ENCODE measurements around the gene FGF2. TPM values are rescaled to one million over a fixed set of nuclear protein-coding genes. Genes with fewer than 3 reads are reported as not detected.

FGF2 gene
- total and polyA plus RNA-seq, 4 donors: 0.52 to 1.4 (median 0.98) TPM

DNA sequence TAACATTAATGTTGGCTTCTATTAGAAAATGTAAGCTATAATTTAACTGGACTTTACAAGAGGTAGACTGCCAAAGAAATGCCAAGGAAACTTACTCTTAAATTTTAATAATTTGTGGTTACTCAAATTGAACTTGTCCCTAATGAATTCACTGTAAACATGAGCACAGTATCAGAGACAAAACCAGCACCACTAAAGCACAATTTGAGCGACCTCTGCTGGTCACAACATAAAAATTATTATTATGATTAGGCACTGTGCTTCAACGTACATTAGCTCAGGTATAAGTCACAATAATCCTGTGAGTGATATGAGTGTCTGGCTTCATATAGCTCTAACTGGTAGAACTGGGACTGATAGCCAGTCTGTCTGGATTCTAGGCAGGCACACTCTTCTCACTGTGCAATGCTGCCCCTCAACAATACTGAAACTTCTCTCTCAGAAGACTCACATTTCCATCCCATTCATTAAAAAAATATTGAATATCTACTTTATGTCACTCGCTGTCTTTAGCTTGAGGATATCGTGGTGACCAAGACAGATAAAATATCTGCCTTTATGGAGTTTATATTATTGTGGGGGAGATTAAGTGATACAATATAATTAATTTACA lies 87.8 kb downstream of the FGF2 start:
- Histone ChIP-seq H3K9me3 (ENCODE audit: control insufficient read depth in 4 of 4, low read length in 3 of 4) (no peaks in the 10 kb centered on the region), H3K9ac (ENCODE audit: low read depth in 1 of 2, low read length in 2 of 2) (no peak overlapping the region), H3K4me3 (ENCODE audit: low read depth in 1 of 3, low read length in 3 of 3) (no peak overlapping the region), H3K4me1 (ENCODE audit: control insufficient read depth in 4 of 4, insufficient read depth in 4 of 4, low read length in 3 of 4) (peaks cover 0 to 30% (median 15%) of the 10 kb centered on the region in 4 donors), H3K27ac (ENCODE audit: low read depth in 1 of 2, low read length in 2 of 2) (no peak overlapping the region), H3K27me3 (ENCODE audit: control insufficient read depth in 4 of 4, insufficient read depth in 4 of 4, low read length in 3 of 4) (no peaks in the 10 kb centered on the region), H3K36me3 (ENCODE audit: control insufficient read depth in 4 of 4, insufficient read depth in 3 of 4, low read depth in 1 of 4, low read length in 3 of 4) (peaks cover 0 to 5% (median 2%) of the 10 kb centered on the region in 4 donors)
- WGBS: 35% methylated on average over 4 of the region's 4 CpGs
- TF ChIP-seq FOXA2 (IDR thresholded peaks at IDR 0.05) (peak; percentile 24), RXRA (IDR thresholded peaks at IDR 0.05) (no peak), RAD21 (IDR thresholded peaks at IDR 0.05) (peak; percentile 91 to 92)
- TF ChIP-seq, protein P1, sequence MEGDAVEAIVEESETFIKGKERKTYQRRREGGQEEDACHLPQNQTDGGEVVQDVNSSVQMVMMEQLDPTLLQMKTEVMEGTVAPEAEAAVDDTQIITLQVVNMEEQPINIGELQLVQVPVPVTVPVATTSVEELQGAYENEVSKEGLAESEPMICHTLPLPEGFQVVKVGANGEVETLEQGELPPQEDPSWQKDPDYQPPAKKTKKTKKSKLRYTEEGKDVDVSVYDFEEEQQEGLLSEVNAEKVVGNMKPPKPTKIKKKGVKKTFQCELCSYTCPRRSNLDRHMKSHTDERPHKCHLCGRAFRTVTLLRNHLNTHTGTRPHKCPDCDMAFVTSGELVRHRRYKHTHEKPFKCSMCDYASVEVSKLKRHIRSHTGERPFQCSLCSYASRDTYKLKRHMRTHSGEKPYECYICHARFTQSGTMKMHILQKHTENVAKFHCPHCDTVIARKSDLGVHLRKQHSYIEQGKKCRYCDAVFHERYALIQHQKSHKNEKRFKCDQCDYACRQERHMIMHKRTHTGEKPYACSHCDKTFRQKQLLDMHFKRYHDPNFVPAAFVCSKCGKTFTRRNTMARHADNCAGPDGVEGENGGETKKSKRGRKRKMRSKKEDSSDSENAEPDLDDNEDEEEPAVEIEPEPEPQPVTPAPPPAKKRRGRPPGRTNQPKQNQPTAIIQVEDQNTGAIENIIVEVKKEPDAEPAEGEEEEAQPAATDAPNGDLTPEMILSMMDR (IDR thresholded peaks at IDR 0.05; ENCODE audit: low read depth, low read length, missing input control): peak; percentile 54
- no peak for DNase-seq (ENCODE audit: low spot score)

DNA sequence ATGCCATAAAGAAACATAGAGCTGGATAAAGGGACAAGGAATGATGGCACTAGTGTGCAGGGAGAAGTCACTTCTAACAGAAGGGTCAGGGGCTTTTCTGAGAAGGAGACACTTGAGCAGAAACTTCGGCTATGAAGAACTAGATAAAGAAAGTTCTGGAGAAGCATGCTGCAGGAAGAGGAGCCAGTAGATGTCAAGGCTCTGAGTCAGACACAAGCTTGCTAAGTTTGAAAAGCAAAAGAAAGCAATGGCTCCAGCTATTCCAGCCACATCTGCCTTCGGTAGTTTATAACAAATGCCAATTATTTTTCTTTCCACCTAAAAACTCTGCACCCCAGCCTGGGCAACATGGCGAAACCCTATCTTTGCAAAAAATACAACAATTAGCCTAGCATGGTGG lies 88.3 kb downstream of the FGF2 start:
- no peaks in the 10 kb centered on the region for H3K27me3 ChIP-seq (ENCODE audit: control insufficient read depth in 4 of 4, insufficient read depth in 4 of 4, low read length in 3 of 4)

DNA sequence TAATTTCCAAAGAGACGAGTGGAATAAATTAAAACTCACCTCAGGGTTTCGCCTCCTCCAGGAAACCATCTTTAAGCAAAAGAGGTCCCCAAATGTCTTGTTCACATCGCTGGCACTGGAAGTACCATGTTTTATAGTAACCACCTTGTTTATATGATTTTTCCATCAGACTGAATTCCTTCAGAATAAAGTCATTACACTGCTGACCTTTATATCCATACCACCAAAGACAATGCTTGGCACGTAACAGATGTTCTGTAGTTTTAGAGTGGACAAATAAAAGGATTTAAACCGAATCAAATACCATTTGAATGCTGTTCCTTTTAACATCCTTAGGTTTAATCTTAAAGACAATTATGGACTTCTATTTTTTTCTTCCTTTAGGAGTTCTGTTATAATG lies 91.1 kb downstream of the FGF2 start:
- 95% methylated on average over 5 of the region's 5 CpGs for WGBS
- peaks cover 0 to 5% (median 2%) of the 10 kb centered on the region in 4 donors for H3K36me3 ChIP-seq (ENCODE audit: control insufficient read depth in 4 of 4, insufficient read depth in 3 of 4, low read depth in 1 of 4, low read length in 3 of 4)
- H3K27me3 ChIP-seq (ENCODE audit: control insufficient read depth in 4 of 4, insufficient read depth in 4 of 4, low read length in 3 of 4): no peaks in the 10 kb centered on the region
- no peak overlapping the region for H3K4me3 ChIP-seq (ENCODE audit: low read depth in 1 of 3, low read length in 3 of 3)
- no peak overlapping the region for H3K9ac ChIP-seq (ENCODE audit: low read depth in 1 of 2, low read length in 2 of 2)
- H3K9me3 ChIP-seq (ENCODE audit: control insufficient read depth in 4 of 4, low read length in 3 of 4): no peaks in the 10 kb centered on the region
- no peak overlapping the region for H3K27ac ChIP-seq (ENCODE audit: low read depth in 1 of 2, low read length in 2 of 2)
- peaks cover 5 to 18% (median 13%) of the 10 kb centered on the region in 4 donors for H3K4me1 ChIP-seq (ENCODE audit: control insufficient read depth in 4 of 4, insufficient read depth in 4 of 4, low read length in 3 of 4)
- DNase-seq (ENCODE audit: low spot score): no peak
- TF ChIP-seq NR2F2 (IDR thresholded peaks at IDR 0.05): no peak
- TF ChIP-seq TAF1 (conservative IDR thresholded peaks at IDR 0.05): no peak
- TF ChIP-seq, protein P2, sequence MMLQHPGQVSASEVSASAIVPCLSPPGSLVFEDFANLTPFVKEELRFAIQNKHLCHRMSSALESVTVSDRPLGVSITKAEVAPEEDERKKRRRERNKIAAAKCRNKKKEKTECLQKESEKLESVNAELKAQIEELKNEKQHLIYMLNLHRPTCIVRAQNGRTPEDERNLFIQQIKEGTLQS (IDR thresholded peaks at IDR 0.05): no peak
- no peak for TF ChIP-seq EGR1 (IDR thresholded peaks at IDR 0.05; ENCODE audit: low read depth in 2 of 2)
- TF ChIP-seq RXRA (IDR thresholded peaks at IDR 0.05): no peak
- TF ChIP-seq, protein P3, sequence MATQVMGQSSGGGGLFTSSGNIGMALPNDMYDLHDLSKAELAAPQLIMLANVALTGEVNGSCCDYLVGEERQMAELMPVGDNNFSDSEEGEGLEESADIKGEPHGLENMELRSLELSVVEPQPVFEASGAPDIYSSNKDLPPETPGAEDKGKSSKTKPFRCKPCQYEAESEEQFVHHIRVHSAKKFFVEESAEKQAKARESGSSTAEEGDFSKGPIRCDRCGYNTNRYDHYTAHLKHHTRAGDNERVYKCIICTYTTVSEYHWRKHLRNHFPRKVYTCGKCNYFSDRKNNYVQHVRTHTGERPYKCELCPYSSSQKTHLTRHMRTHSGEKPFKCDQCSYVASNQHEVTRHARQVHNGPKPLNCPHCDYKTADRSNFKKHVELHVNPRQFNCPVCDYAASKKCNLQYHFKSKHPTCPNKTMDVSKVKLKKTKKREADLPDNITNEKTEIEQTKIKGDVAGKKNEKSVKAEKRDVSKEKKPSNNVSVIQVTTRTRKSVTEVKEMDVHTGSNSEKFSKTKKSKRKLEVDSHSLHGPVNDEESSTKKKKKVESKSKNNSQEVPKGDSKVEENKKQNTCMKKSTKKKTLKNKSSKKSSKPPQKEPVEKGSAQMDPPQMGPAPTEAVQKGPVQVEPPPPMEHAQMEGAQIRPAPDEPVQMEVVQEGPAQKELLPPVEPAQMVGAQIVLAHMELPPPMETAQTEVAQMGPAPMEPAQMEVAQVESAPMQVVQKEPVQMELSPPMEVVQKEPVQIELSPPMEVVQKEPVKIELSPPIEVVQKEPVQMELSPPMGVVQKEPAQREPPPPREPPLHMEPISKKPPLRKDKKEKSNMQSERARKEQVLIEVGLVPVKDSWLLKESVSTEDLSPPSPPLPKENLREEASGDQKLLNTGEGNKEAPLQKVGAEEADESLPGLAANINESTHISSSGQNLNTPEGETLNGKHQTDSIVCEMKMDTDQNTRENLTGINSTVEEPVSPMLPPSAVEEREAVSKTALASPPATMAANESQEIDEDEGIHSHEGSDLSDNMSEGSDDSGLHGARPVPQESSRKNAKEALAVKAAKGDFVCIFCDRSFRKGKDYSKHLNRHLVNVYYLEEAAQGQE (IDR thresholded peaks at IDR 0.05): no peak
- no peak for TF ChIP-seq FOXA1 (IDR thresholded peaks at IDR 0.05)
- no peak for TF ChIP-seq FOXA2 (IDR thresholded peaks at IDR 0.05)

More for the DNA sequence above, 88.3 kb downstream of the FGF2 start:
- TF ChIP-seq FOXA2 (IDR thresholded peaks at IDR 0.05) (no peak), GABPA (IDR thresholded peaks at IDR 0.05 in 1 of 2, conservative IDR thresholded peaks at IDR 0.05 in 1 of 2) (no peak), JUND (IDR thresholded peaks at IDR 0.05) (no peak), RAD21 (IDR thresholded peaks at IDR 0.05) (no peak)
- TF ChIP-seq, protein P4, sequence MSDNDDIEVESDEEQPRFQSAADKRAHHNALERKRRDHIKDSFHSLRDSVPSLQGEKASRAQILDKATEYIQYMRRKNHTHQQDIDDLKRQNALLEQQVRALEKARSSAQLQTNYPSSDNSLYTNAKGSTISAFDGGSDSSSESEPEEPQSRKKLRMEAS (IDR thresholded peaks at IDR 0.05): no peak
- WGBS: 81% methylated on average over 3 of the region's 3 CpGs
- no peak overlapping the region for H3K4me3 ChIP-seq (ENCODE audit: low read depth in 1 of 3, low read length in 3 of 3)
- H3K4me1 ChIP-seq (ENCODE audit: control insufficient read depth in 4 of 4, insufficient read depth in 4 of 4, low read length in 3 of 4): peaks cover 0 to 27% (median 15%) of the 10 kb centered on the region in 4 donors
- no peak for DNase-seq (ENCODE audit: low spot score)
- no peak overlapping the region for H3K27ac ChIP-seq (ENCODE audit: low read depth in 1 of 2, low read length in 2 of 2)
- H3K9ac ChIP-seq (ENCODE audit: low read depth in 1 of 2, low read length in 2 of 2): no peak overlapping the region
- H3K9me3 ChIP-seq (ENCODE audit: control insufficient read depth in 4 of 4, low read length in 3 of 4): no peaks in the 10 kb centered on the region
- peaks cover 0 to 5% (median 2%) of the 10 kb centered on the region in 4 donors for H3K36me3 ChIP-seq (ENCODE audit: control insufficient read depth in 4 of 4, insufficient read depth in 3 of 4, low read depth in 1 of 4, low read length in 3 of 4)

All from liver (tissue), 9 donors.